RWPE1 (cell line): ENCODE results near the gene SMAP2.
"Not testable (repeated sequence)": the region's sequence is repeated elsewhere in the genome, so short reads cannot be mapped to it uniquely, and the experiment has no call there.

Experiments
- CTCF ChIA-PET: fragments of 350-600 bp; sonication (Branson Sonifier 250); formaldehyde crosslinking; extraction: SDS; loops from one replicate; lab custom pipeline; 2021; lab: Yijun Ruan, JAX
- POLR2A ChIA-PET: fragments of 400-600 bp; formaldehyde crosslinking; extraction: SDS; loops from one replicate; lab custom pipeline; 2020; ENCODE audit warnings: antibody characterized with exemption; ENCODE audit not compliant: low non-redundant PET; lab: Yijun Ruan, JAX
- DNase-seq: peaks from one replicate; pipeline ENCODE4 v3.0.0; 2012; ENCODE audit warnings: low spot score
- H3K27ac ChIP-seq: fragments of 450-650 bp; 2 replicates; pipeline ENCODE4 v1.5.1; 2017
- TF ChIP-seq, protein P1 (sequence below): fragments of 450-650 bp; conservative IDR thresholded peaks from 2 replicates; pipeline ENCODE4 v1.5.1; 2017; ENCODE audit warnings: low read depth, mild to moderate bottlenecking

Gene SMAP2

DNA sequence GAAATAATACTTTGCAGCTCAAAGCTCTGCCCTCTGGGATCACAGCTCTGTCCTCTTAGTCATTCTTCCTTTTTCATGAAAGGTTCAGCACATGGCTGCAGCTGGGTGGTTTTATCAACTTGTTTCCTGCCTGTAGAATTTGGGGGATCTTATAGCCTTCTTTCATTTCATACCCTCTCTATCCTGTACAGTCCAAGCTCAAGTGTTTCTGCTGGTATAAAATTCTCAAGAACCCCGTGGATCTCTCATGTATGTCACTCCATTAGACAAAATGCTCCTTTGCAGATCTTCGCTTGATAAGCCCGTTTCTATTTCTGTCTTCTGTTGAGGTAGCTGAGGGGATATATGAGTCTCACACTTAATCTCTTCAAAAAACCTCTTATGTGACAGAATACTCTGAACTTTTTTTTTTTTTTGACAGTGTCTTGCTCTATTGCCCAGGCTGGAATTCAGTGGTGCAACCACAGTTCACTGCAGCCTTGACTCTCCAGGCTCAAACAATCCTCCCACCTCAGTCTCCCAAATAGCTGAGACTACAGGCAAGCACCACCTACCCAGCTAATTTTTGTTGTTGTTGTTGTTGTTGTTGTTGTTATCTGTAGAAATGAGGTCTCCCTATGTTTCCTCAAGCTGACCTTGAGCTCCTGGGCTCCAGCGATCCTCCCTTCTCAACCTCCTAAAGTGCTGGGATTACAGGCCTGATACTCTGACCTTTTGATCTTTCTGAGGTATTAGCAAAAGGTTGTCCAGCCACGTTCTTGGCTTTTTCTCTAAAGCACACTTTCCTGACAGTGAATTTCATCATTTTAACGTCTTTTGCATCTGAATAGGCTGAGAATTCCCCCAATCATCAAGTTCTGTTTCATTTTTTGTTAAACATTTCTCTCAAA, 31.8 kb upstream of the SMAP2 start:
- TF ChIP-seq, protein P1, sequence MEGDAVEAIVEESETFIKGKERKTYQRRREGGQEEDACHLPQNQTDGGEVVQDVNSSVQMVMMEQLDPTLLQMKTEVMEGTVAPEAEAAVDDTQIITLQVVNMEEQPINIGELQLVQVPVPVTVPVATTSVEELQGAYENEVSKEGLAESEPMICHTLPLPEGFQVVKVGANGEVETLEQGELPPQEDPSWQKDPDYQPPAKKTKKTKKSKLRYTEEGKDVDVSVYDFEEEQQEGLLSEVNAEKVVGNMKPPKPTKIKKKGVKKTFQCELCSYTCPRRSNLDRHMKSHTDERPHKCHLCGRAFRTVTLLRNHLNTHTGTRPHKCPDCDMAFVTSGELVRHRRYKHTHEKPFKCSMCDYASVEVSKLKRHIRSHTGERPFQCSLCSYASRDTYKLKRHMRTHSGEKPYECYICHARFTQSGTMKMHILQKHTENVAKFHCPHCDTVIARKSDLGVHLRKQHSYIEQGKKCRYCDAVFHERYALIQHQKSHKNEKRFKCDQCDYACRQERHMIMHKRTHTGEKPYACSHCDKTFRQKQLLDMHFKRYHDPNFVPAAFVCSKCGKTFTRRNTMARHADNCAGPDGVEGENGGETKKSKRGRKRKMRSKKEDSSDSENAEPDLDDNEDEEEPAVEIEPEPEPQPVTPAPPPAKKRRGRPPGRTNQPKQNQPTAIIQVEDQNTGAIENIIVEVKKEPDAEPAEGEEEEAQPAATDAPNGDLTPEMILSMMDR: no peak
- ChIA-PET CTCF (interaction anchor here (0.6 to 1.2 kb wide), 3 partner anchors 24 to 253 kb away, joined by 3 to 4 read pairs (median 3); partner anchors contain the start of gene COL9A2), POLR2A (no interaction called here)
- no peak overlapping the region for H3K27ac ChIP-seq
- DNase-seq: no peak

DNA sequence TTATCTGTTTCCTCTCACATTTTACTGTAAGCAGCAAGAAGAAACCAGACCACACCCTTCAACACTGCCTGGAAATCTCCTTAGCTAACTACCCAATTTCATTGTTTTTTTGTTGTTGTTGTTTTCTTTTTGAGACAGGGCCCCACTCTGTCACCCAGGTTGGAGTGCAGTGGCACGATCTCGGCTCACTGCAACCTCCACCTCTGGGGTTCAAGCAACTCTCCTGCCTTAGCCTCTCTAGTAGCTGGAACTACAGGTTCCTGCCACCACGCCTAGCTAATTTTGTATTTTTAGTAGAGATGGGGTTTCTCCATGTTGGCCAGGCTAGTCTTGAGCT, 31.2 kb upstream of the SMAP2 start:
- DNase-seq, H3K27ac ChIP-seq, POLR2A ChIA-PET: not testable (repeated sequence)
- CTCF ChIA-PET: interaction anchor here (1.2 kb wide), 1 partner anchor 25 kb away, joined by 3 read pairs; the partner anchor contains the start of gene COL9A2

DNA sequence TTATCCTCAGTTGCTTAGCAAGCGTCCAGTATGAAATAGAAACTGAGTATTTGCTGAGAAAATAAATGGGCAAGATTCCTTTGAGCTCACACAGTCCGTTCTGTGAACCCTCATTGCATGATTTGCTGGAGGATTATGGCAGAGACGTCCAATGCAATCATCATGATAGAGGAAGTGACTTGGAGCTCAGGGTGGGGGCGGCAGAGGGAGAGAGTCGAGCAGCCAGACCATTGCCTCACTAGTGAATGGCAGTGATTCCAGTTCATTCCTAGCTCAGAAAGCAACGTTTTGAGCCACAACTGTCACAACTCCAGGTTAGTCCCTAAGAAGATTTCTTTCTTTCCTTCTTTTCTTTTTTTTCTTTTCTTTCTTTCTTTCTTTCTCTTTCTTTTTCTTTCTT, 28.9 kb upstream of the SMAP2 start:
- ChIA-PET CTCF (no interaction called here), POLR2A (no interaction called here)
- TF ChIP-seq, protein P1: no peak
- H3K27ac ChIP-seq: no peak overlapping the region
- DNase-seq: no peak

DNA sequence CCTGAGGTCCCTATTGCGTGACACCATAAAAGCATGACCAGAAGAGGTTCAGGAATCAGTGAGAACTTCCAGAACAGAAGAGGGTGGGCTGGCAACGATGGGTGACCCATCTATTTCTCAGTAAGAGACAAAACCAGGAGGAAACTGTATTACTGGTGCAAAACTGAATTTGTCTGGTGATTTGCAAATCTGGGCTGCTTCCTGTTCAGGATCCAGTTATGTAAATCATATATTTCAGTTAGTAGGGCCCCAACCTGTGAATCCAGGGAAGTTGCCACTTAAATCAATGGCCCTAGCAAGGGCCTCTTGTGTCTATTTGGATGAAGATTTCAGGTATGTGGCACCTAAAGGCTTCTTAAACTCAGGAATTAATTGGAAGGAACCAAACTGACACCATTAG, 23.1 kb upstream of the SMAP2 start:
- no peak for DNase-seq
- H3K27ac ChIP-seq: no peak overlapping the region
- TF ChIP-seq, protein P1: no peak
- ChIA-PET CTCF (no interaction called here), POLR2A (no interaction called here)

DNA sequence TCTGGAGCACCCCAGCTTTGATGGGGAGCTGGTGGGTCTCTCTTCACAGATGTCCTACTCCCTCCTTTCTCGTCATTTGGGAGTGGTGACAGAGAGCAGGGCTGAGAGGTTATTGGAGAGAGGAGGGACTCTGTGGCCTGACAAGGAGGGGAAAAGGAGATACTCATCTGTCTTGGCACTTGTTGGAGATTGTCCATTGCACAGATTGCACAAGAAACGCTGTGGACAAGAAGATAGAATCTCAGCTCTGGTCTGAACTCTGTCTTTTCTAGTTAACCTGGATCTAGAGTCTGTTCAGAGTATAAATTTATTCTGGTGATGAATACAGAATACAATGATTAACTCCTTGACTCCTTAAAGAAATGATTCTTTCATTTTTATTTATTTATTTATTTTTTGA, 22.4 kb upstream of the SMAP2 start:
- ChIA-PET POLR2A (no interaction called here), CTCF (no interaction called here)
- TF ChIP-seq, protein P1: no peak
- no peak for DNase-seq
- H3K27ac ChIP-seq: no peak overlapping the region

DNA sequence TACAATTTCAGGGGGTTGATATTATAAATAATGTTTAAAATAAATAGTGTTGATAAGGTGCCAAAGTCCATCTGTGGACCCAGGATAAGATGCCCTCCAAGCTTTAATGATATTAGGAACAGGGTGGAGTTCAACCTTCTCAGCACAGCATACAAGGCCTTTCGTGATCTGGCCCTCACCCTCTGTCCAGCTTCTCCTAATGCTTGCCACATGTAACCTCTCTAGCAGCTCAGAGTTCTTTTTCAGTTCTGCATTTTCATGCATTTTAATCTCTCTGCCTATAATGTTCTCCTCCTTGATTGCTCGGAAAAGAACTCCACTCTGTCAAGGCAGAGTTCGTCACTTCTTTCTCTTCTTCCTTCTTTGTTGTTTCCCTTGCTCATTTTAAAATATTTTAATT, 21.4 kb upstream of the SMAP2 start:
- POLR2A ChIA-PET: no interaction called here
- DNase-seq: no peak
- CTCF ChIA-PET: interaction anchor here (0.9 kb wide), 1 partner anchor 13 kb away, joined by 4 read pairs; no protein-coding TSS in a partner anchor
- H3K27ac ChIP-seq: no peak overlapping the region
- TF ChIP-seq, protein P1: no peak

DNA sequence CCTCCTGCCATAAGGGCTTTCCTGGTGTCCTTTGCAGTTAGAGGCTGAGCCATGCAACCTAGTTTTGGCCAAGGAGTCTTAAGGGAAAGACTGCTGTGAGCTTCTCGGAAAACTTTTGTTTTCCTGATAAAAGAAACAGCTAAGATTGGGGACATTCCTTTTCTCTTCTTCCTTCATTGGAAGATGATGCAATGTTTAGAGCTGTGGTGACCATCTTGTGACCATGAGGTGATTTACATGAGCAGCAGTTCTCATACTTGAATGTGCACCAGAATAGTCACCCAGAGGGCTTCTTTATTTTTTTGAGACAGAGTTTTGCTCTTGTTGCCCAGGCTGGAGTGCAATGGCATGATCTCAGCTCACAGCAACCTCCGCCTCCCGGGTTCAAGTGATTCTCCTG, 20.4 kb upstream of the SMAP2 start:
- ChIA-PET CTCF (no interaction called here), POLR2A (no interaction called here)
- no peak overlapping the region for H3K27ac ChIP-seq
- TF ChIP-seq, protein P1: no peak
- DNase-seq: no peak
